K562 (cell line): Measurements from ENCODE around the gene TMEM95. TPM values are rescaled to one million over a fixed set of nuclear protein-coding genes. Genes with fewer than 3 reads are reported as not detected.

Experiments used
- CTBP1 ChIP-seq: fragments of 450-650 bp; IDR thresholded peaks from 2 replicates; pipeline ENCODE4 v1.6.1; 2016; ENCODE audit warnings: borderline replicate concordance
- ETV5 ChIP-seq: sonication (generic); formaldehyde crosslinking; IDR thresholded peaks from 2 replicates; pipeline ENCODE4 v1.4.0; 2020; ENCODE audit warnings: low read depth, mild to moderate bottlenecking, missing genetic modification reagents
- HDAC1 ChIP-seq, 2 experiments: fragments of 450-650 bp; IDR thresholded peaks; 2 replicates each; pipeline ENCODE4 v1.6.1; 2016 to 2017; ENCODE audit warnings: inconsistent platforms in 1 of 2, mild to moderate bottlenecking in 1 of 2, moderate library complexity in 1 of 2
- NCOR1 ChIP-seq: fragments of 450-650 bp; IDR thresholded peaks from 2 replicates; pipeline ENCODE4 v1.6.1; 2016; ENCODE audit warnings: mild to moderate bottlenecking, moderate library complexity
- TAF1 ChIP-seq: IDR thresholded peaks from 2 replicates; pipeline ENCODE4 v1.6.1; 2011; ENCODE audit warnings: mild to moderate bottlenecking, low read length, moderate library complexity; ENCODE audit not compliant: insufficient read depth, control insufficient read depth, severe bottlenecking; ENCODE audit errors: extremely low read depth
- TRIM25 ChIP-seq: fragments of 450-650 bp; IDR thresholded peaks from 2 replicates; pipeline ENCODE4 v1.7.0; 2016; ENCODE audit warnings: borderline replicate concordance
- ZFX ChIP-seq: sonication (generic); formaldehyde crosslinking; IDR thresholded peaks from 2 replicates; pipeline ENCODE4 v1.8.0; 2022; ENCODE audit warnings: mild to moderate bottlenecking, missing genetic modification reagents, moderate library complexity
- polyA plus RNA-seq, 8 experiments: library from polyadenylated mRNA; depleted of rRNA in 4 of 8; stranded (reverse) in 5 of 8; unstranded in 3 of 8; fragments of >200 nt; fragmentation: Nextera tagmentation in 2 of 8; fragmentation: Illumina TruSeq in 1 of 8; extraction: Ambion mirVana in 2 of 8; extraction: Trizol in 1 of 8; gene quantifications; 2 replicates each; pipeline versions ENCODE4 v1.2.1 to v1.2.3, GENCODE V29; 2011 to 2014; ENCODE audit warnings: inconsistent platforms in 1 of 8, missing spikeins in 1 of 8
- total RNA-seq, 7 experiments: library from RNA; depleted of rRNA in 6 of 7; stranded (reverse); fragments of >200 nt in 6 of 7; fragmentation: Illumina TruSeq in 2 of 7; extraction: Trizol in 2 of 7; gene quantifications; 2 replicates each; pipeline versions ENCODE4 v1.2.1 to v1.2.3, GENCODE V29; 2011 to 2021; ENCODE audit warnings: low replicate concordance in 1 of 7
- TF ChIP-seq, protein P1 (sequence below): fragments of 450-650 bp; IDR thresholded peaks from 2 replicates; pipeline ENCODE4 v1.7.1; 2018; ENCODE audit warnings: mild to moderate bottlenecking, low read depth; ENCODE audit not compliant: partially characterized antibody
- TF ChIP-seq, protein P2 (sequence below): sonication (generic); formaldehyde crosslinking; IDR thresholded peaks from 2 replicates; pipeline ENCODE4 v1.8.0; 2023; ENCODE audit warnings: mild to moderate bottlenecking, missing genetic modification reagents
- TF ChIP-seq, protein P3 (sequence below), 2 experiments: fragments of 450-650 bp in 1 of 2; sonication (generic) in 1 of 2; formaldehyde crosslinking in 1 of 2; IDR thresholded peaks in 1 of 2; conservative IDR thresholded peaks in 1 of 2; 2 replicates each; pipeline versions ENCODE4 v1.6.1 to v1.8.1; 2016 to 2023; ENCODE audit warnings: mild to moderate bottlenecking in 2 of 2, moderate library complexity in 2 of 2, inconsistent platforms in 1 of 2, missing genetic modification reagents in 1 of 2
- TF ChIP-seq, protein P4 (sequence below), 2 experiments: IDR thresholded peaks; 2 replicates each; pipeline ENCODE4 v1.6.1; 2011; ENCODE audit warnings: borderline replicate concordance in 1 of 2, control low read depth in 1 of 2, low read depth in 1 of 2, low read length in 1 of 2, mild to moderate bottlenecking in 1 of 2, mixed read lengths in 1 of 2, moderate library complexity in 1 of 2; ENCODE audit not compliant: insufficient read depth in 1 of 2, insufficient read length in 1 of 2, poor library complexity in 1 of 2, severe bottlenecking in 1 of 2; ENCODE audit errors: extremely low read depth in 1 of 2

The TMEM95 gene
- total and polyA plus RNA-seq, 9 of the 15 experiments (the other 6 are each of a cell fraction or from before 2014, with no cell fraction given): not detected

DNA sequence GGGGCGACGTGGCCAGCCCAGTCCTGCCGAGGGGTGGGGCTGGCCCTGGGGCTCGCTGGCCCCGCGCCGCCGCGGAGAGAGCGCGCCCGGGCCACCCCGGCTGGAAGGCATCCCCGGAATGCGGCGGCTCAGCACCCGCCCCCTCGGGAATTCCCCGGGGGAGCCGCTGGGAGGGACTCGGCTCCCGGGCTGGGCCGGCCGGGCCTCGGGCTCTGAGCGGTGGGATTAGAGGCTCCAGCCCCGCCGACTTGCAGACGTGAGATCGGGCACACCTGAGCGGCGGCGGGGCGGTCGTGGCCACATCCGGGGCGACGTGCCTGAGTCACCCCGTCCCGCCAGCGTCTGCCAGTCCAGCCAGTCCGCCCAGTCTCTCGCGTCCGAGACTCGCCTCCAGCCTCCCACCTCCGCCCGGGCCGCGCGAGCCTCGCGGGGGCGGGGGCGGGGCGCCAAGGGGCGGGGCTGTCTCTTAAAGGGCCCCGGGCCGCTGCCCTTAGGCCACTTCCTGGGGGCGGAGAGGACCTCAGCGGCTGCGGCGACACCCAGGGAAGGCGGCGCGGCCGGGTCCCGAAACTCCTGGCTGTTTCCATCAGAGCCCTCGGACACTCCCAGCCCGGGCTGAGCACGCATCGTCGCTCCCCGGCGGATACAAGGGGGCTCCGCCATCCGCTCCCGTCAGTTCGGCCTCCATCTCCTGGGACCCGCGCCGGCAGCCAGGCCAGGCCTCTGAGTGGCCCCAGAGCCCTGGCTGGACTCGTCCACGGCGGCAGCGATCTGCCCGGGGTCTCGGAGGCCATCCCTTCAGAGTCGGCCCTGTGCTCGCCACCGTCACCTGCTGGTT lies 3.1 kb upstream of the TMEM95 start, which contains the start of gene KCTD11 (continued):
- TF ChIP-seq, protein P1, sequence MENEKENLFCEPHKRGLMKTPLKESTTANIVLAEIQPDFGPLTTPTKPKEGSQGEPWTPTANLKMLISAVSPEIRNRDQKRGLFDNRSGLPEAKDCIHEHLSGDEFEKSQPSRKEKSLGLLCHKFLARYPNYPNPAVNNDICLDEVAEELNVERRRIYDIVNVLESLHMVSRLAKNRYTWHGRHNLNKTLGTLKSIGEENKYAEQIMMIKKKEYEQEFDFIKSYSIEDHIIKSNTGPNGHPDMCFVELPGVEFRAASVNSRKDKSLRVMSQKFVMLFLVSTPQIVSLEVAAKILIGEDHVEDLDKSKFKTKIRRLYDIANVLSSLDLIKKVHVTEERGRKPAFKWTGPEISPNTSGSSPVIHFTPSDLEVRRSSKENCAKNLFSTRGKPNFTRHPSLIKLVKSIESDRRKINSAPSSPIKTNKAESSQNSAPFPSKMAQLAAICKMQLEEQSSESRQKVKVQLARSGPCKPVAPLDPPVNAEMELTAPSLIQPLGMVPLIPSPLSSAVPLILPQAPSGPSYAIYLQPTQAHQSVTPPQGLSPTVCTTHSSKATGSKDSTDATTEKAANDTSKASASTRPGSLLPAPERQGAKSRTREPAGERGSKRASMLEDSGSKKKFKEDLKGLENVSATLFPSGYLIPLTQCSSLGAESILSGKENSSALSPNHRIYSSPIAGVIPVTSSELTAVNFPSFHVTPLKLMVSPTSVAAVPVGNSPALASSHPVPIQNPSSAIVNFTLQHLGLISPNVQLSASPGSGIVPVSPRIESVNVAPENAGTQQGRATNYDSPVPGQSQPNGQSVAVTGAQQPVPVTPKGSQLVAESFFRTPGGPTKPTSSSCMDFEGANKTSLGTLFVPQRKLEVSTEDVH: no peak
- TF ChIP-seq ETV5 (CRISPR knock-in tag) (no peak; the same call in 1 of the 2 replicates), TAF1 (peak; percentile 43), TRIM25 (no peak), ZFX (CRISPR knock-in tag) (peak; percentile 67), NCOR1 (peak; percentile 52), HDAC1 (IDR thresholded peaks at IDR 0.05) (peak in 1 of 2 experiments; percentile 15; a peak in 1 of 4 replicates), CTBP1 (0 out of 2 replicates have a peak, but pooled peaks have one; percentile 49)
- TF ChIP-seq, protein P2, sequence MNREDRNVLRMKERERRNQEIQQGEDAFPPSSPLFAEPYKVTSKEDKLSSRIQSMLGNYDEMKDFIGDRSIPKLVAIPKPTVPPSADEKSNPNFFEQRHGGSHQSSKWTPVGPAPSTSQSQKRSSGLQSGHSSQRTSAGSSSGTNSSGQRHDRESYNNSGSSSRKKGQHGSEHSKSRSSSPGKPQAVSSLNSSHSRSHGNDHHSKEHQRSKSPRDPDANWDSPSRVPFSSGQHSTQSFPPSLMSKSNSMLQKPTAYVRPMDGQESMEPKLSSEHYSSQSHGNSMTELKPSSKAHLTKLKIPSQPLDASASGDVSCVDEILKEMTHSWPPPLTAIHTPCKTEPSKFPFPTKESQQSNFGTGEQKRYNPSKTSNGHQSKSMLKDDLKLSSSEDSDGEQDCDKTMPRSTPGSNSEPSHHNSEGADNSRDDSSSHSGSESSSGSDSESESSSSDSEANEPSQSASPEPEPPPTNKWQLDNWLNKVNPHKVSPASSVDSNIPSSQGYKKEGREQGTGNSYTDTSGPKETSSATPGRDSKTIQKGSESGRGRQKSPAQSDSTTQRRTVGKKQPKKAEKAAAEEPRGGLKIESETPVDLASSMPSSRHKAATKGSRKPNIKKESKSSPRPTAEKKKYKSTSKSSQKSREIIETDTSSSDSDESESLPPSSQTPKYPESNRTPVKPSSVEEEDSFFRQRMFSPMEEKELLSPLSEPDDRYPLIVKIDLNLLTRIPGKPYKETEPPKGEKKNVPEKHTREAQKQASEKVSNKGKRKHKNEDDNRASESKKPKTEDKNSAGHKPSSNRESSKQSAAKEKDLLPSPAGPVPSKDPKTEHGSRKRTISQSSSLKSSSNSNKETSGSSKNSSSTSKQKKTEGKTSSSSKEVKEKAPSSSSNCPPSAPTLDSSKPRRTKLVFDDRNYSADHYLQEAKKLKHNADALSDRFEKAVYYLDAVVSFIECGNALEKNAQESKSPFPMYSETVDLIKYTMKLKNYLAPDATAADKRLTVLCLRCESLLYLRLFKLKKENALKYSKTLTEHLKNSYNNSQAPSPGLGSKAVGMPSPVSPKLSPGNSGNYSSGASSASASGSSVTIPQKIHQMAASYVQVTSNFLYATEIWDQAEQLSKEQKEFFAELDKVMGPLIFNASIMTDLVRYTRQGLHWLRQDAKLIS: 0 out of 2 replicates have a peak, but pooled peaks have one; percentile 44
- TF ChIP-seq, protein P3, sequence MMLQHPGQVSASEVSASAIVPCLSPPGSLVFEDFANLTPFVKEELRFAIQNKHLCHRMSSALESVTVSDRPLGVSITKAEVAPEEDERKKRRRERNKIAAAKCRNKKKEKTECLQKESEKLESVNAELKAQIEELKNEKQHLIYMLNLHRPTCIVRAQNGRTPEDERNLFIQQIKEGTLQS (IDR thresholded peaks at IDR 0.05): 0 out of 2 replicates have a peak, but pooled peaks have one; percentile 19
- TF ChIP-seq, protein P3 (CRISPR knock-in tag; conservative IDR thresholded peaks at IDR 0.05): no peak
- TF ChIP-seq, protein P4, sequence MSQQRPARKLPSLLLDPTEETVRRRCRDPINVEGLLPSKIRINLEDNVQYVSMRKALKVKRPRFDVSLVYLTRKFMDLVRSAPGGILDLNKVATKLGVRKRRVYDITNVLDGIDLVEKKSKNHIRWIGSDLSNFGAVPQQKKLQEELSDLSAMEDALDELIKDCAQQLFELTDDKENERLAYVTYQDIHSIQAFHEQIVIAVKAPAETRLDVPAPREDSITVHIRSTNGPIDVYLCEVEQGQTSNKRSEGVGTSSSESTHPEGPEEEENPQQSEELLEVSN (IDR thresholded peaks at IDR 0.05; ENCODE audit: borderline replicate concordance in 1 of 2, extremely low read depth in 1 of 2, insufficient read depth in 1 of 2, insufficient read length in 1 of 2, low read depth in 1 of 2, low read length in 1 of 2, poor library complexity in 1 of 2, severe bottlenecking in 1 of 2): peak in 1 of 2 experiments; percentile 31
